Esophagus (tissue), 2 donors: Measurements from ENCODE around the gene COP1. TPM values are rescaled to one million over a fixed set of nuclear protein-coding genes. Genes with fewer than 3 reads are reported as not detected.

Experiments used
- H3K27ac ChIP-seq, 2 donors: one replicate each; pipeline ENCODE4 v1.5.1; 2013; ENCODE audit warnings: low read depth in 2 of 2, mild to moderate bottlenecking in 2 of 2, inconsistent platforms in 1 of 2, low read length in 1 of 2, moderate library complexity in 1 of 2
- H3K27me3 ChIP-seq, 2 donors: one replicate each; pipeline ENCODE4 v1.6.1; 2013; ENCODE audit warnings: low read length in 2 of 2, control low read depth in 1 of 2, mild to moderate bottlenecking in 1 of 2; ENCODE audit not compliant: insufficient read depth in 2 of 2, control insufficient read depth in 1 of 2
- H3K36me3 ChIP-seq, 2 donors: one replicate each; pipeline ENCODE4 v1.6.1; 2013; ENCODE audit warnings: low read length in 1 of 2; ENCODE audit not compliant: control insufficient read depth in 2 of 2, insufficient read depth in 2 of 2
- H3K4me1 ChIP-seq, 2 donors: one replicate each; pipeline ENCODE4 v1.6.1; 2013; ENCODE audit warnings: low read length in 1 of 2; ENCODE audit not compliant: control insufficient read depth in 2 of 2, insufficient read depth in 2 of 2
- H3K4me3 ChIP-seq, 2 donors: one replicate each; pipeline ENCODE4 v1.5.1; 2013; ENCODE audit warnings: low read length in 2 of 2, mild to moderate bottlenecking in 2 of 2, low read depth in 1 of 2, moderate library complexity in 1 of 2
- H3K9me3 ChIP-seq, 2 donors: one replicate each; pipeline ENCODE4 v1.6.1; 2013; ENCODE audit warnings: mild to moderate bottlenecking in 2 of 2, low read depth in 1 of 2, low read length in 1 of 2, moderate library complexity in 1 of 2; ENCODE audit not compliant: control insufficient read depth in 2 of 2, insufficient read depth in 1 of 2
- WGBS, 2 donors: extraction: QIAGEN DNeasy Blood & Tissue Kit; methylation state at CpG; one replicate each; pipeline ENCODE4 v1.1.7; 2013; 5-methylcytosine and 5-hydroxymethylcytosine counted together
- polyA plus RNA-seq, 2 donors: library from polyadenylated mRNA; stranded (reverse); fragments of 200-250 nt; gene quantifications; one replicate each; pipeline ENCODE4 v1.2.3, GENCODE V29; 2013
- donor health status: healthy with polysubstance abuse.
- donor health status: Bipolar disorder and iron deficiency.

Gene COP1
- polyA plus RNA-seq, 2 donors = 23.0 to 41.6 TPM

- H3K36me3 ChIP-seq = no peaks in the 10 kb centered on the region
- no peaks in the 10 kb centered on the region for H3K27me3 ChIP-seq
- WGBS, 2 donors = 58 to 68% methylated on average over 4 of the region's 4 CpGs
- no peak overlapping the region for H3K4me3 ChIP-seq
- H3K27ac ChIP-seq = no peak overlapping the region
- H3K4me1 ChIP-seq = no peaks in the 10 kb centered on the region
- no peaks in the 10 kb centered on the region for H3K9me3 ChIP-seq
Measured at GRCh38 chr1:176149939-176150807, 56.9 kb downstream of the COP1 start.

- H3K4me1 ChIP-seq = no peaks in the 10 kb centered on the region
- H3K4me3 ChIP-seq = no peak overlapping the region
- no peaks in the 10 kb centered on the region for H3K27me3 ChIP-seq
- no peaks in the 10 kb centered on the region for H3K36me3 ChIP-seq
- H3K9me3 ChIP-seq = no peaks in the 10 kb centered on the region
- no peak overlapping the region for H3K27ac ChIP-seq
- WGBS, 2 donors = 94 to 95% methylated on average over 2 of the region's 2 CpGs
Measured at GRCh38 chr1:176144526-176144925, 62.6 kb downstream of the COP1 start.

DNA sequence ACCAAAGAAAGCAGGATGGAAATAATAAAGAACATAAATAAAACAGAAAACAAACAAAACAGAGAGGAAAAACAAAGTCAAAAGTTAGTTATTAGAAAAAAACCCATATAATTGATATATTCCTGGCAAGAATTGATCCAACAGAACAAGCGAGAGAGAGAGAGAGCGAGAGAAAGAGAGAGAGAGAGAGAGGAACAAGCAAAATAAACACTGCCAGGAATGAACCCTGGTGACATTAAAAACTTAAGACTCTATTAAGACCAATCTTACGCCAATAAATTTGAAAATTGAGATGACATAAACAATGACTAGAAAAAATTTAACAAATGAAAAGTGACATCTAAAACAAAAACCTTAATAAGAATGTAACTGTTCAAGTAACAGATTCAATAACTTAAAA lies 64.1 kb downstream of the COP1 start:
- no peaks in the 10 kb centered on the region for H3K27me3 ChIP-seq
- H3K4me3 ChIP-seq = no peak overlapping the region
- no peaks in the 10 kb centered on the region for H3K9me3 ChIP-seq
- H3K27ac ChIP-seq = no peak overlapping the region
- no peaks in the 10 kb centered on the region for H3K4me1 ChIP-seq
- WGBS, 2 donors = 92 to 93% methylated on average over 3 of the region's 3 CpGs
- no peaks in the 10 kb centered on the region for H3K36me3 ChIP-seq

DNA sequence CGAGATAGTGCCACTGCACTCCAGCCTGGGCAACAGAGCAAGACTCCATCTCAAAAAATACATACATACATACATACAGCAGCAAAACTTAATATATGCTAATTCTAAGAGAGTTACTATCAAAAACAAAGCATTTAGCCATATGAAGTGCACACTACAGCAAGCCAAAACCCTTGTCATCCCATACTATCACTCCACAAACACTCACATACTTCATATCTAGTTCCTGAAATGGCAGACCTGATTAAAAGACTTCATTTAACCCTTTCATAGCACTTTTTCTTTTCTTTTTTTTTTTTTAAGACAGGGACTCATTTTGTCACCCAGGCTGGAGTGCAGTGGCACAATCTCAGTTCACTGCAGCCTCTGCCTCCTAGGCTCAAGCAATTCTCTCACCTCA lies 65.6 kb downstream of the COP1 start:
- no peak overlapping the region for H3K27ac ChIP-seq
- H3K36me3 ChIP-seq = no peaks in the 10 kb centered on the region
- no peaks in the 10 kb centered on the region for H3K27me3 ChIP-seq
- H3K4me3 ChIP-seq = no peak overlapping the region
- no peaks in the 10 kb centered on the region for H3K4me1 ChIP-seq
- 97 to 100% methylated on average over 1 of the region's 1 CpG for WGBS, 2 donors
- no peaks in the 10 kb centered on the region for H3K9me3 ChIP-seq

DNA sequence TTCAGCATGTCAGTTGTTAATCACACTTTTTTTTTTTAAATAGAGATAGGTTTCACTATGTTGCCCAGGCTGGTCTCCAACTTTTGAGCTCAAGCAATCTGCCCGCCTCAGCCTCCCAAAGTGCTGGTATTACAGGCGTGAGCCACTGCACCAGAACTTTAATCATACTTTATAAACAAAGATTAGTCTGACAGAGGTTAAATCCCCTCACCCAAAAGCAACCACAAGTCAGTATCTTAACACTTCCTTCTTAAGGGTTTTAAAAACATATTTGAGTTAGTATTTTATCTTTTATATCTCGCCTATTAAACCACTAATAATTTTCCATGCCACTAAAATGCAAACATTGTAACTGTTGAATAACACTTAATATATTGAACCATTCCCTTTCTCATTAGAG lies 70.2 kb downstream of the COP1 start:
- Histone ChIP-seq H3K4me3 (no peak overlapping the region), H3K27ac (no peak overlapping the region), H3K27me3 (no peaks in the 10 kb centered on the region), H3K9me3 (no peaks in the 10 kb centered on the region), H3K36me3 (no peaks in the 10 kb centered on the region), H3K4me1 (no peaks in the 10 kb centered on the region)
- WGBS, 2 donors = 74 to 75% methylated on average over 3 of the region's 3 CpGs

DNA sequence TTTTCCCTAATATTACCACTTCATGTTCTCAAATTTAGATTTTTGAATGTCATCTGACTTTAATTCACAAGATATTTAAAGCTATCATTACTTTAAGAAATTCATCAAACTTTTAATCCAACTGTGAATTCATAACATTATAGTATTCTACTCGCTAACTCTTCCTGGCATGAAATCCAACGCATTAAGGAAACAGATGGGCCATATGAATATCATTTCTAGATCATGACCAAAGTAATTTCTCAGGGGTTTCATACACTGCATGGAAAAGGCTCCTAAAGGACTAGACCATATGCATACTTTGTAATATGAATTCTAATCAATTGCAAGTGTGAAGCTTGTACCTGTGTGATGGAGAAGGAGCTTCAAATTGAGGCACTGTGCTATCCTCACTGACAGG lies 72.4 kb downstream of the COP1 start:
- Histone ChIP-seq H3K9me3 (no peaks in the 10 kb centered on the region), H3K36me3 (no peaks in the 10 kb centered on the region), H3K27ac (no peak overlapping the region), H3K4me3 (no peak overlapping the region), H3K27me3 (no peaks in the 10 kb centered on the region), H3K4me1 (no peaks in the 10 kb centered on the region)
- 47 to 92% methylated on average over 2 of the region's 2 CpGs for WGBS, 2 donors

- Histone ChIP-seq H3K27ac (no peak overlapping the region), H3K36me3 (no peaks in the 10 kb centered on the region), H3K4me1 (no peaks in the 10 kb centered on the region), H3K9me3 (no peaks in the 10 kb centered on the region), H3K4me3 (no peak overlapping the region), H3K27me3 (no peaks in the 10 kb centered on the region)
- WGBS, 2 donors = 95% methylated on average over 4 of the region's 4 CpGs
Measured at GRCh38 chr1:176122282-176122681, 84.8 kb downstream of the COP1 start.

GRCh38 chr1:176119549-176119948 lies 87.5 kb downstream of the COP1 start:
- WGBS, 2 donors = 46 to 62% methylated on average over 1 of the region's 1 CpG
- Histone ChIP-seq H3K4me1 (no peaks in the 10 kb centered on the region), H3K36me3 (peaks cover 0 to 2% of the 10 kb centered on the region in 2 donors), H3K27ac (no peak overlapping the region), H3K27me3 (no peaks in the 10 kb centered on the region), H3K9me3 (no peaks in the 10 kb centered on the region), H3K4me3 (no peak overlapping the region)

- Histone ChIP-seq H3K4me1 (no peaks in the 10 kb centered on the region), H3K9me3 (no peaks in the 10 kb centered on the region), H3K36me3 (peaks cover 0 to 2% of the 10 kb centered on the region in 2 donors), H3K27me3 (no peaks in the 10 kb centered on the region), H3K27ac (no peak overlapping the region), H3K4me3 (no peak overlapping the region)
Measured at GRCh38 chr1:176118985-176119384, 88.1 kb downstream of the COP1 start.

DNA sequence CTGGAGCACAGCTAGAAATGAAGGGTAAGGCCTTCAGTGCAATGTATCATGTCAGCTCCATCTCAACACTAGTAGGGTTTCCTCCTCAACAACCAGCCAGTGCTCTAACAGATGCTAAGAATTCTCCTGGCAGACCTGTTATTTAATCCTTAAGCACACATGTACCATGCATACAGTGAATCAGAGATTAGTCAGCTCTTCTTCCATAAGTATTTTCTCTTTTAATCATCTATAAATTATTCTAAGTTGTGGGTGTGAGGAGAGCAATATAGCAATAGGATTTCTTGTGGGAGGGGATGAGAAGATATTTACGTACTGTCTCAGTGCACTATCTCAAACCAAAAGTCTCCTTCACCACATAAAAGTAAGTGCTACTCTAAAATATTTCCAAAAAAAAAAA lies 95.3 kb downstream of the COP1 start:
- Histone ChIP-seq H3K36me3 (peaks cover 0 to 2% of the 10 kb centered on the region in 2 donors), H3K4me1 (no peaks in the 10 kb centered on the region), H3K9me3 (no peaks in the 10 kb centered on the region), H3K27ac (no peak overlapping the region), H3K4me3 (no peak overlapping the region), H3K27me3 (no peaks in the 10 kb centered on the region)
- WGBS, 2 donors = 85 to 92% methylated on average over 1 of the region's 1 CpG
